Upper lobe of left lung (tissue), 6 donors: ENCODE measurements around the gene GNG7. TPM values are rescaled to one million over a fixed set of nuclear protein-coding genes. Genes with fewer than 3 reads are reported as not detected.
A peak's percentile ranks its signal among the peaks of the same experiment; 100 is the strongest.

Source experiments
- ATAC-seq, 2 donors: fragments of 200-7000 bp; cut with Tn5 transposase; one replicate each; pipeline ENCODE4 v1.9.1; 2022; ENCODE audit warnings: mild to moderate bottlenecking in 2 of 2, moderate library complexity in 2 of 2; ENCODE audit not compliant: low FRiP score in 2 of 2
- DNase-seq, 2 donors: peaks; one replicate each; pipeline ENCODE4 v3.0.0-alpha.2; 2019 to 2020
- H3K27ac ChIP-seq, 4 donors: fragments of 200-600 bp; sonication (generic); one replicate each; pipeline ENCODE4 v1.5.1; 2016 to 2019
- H3K27me3 ChIP-seq, 4 donors: fragments of 200-600 bp; sonication (generic); one replicate each; pipeline ENCODE4 v1.5.1; 2017 to 2019
- H3K36me3 ChIP-seq, 4 donors: fragments of 200-600 bp; sonication (generic); one replicate each; pipeline ENCODE4 v1.5.1; 2016 to 2019
- H3K4me1 ChIP-seq, 4 donors: fragments of 200-600 bp; sonication (generic); one replicate each; pipeline ENCODE4 v1.5.1; 2018 to 2019
- H3K4me3 ChIP-seq, 4 donors: fragments of 200-600 bp; sonication (generic); one replicate each; pipeline ENCODE4 v1.5.1; 2017 to 2019; ENCODE audit warnings: mild to moderate bottlenecking in 2 of 4, moderate library complexity in 1 of 4
- H3K9me3 ChIP-seq, 4 donors: fragments of 200-600 bp; sonication (generic); one replicate each; pipeline ENCODE4 v1.5.1; 2018 to 2019
- CTCF ChIP-seq, 6 experiments: fragments of 450-650 bp in 4 of 6; fragments of 200-600 bp in 2 of 6; sonication (generic) in 2 of 6; IDR thresholded peaks; one replicate each; pipeline ENCODE4 v1.5.1; 2016 to 2019; ENCODE audit warnings: antibody characterized with exemption in 6 of 6
- EP300 ChIP-seq, 4 donors: sonication (generic); formaldehyde crosslinking; IDR thresholded peaks; one replicate each; pipeline ENCODE4 v1.5.1; 2017; ENCODE audit warnings: antibody characterized with exemption in 4 of 4, control low read depth in 2 of 4
- POLR2A ChIP-seq, 4 donors: fragments of 450-650 bp; IDR thresholded peaks; one replicate each; pipeline ENCODE4 v1.5.1; 2016 to 2017; ENCODE audit warnings: antibody characterized with exemption in 4 of 4, mild to moderate bottlenecking in 2 of 4
- POLR2AphosphoS5 ChIP-seq, 2 donors: sonication (generic); formaldehyde crosslinking; IDR thresholded peaks; one replicate each; pipeline ENCODE4 v1.5.1; 2017; ENCODE audit warnings: antibody characterized with exemption in 2 of 2
- WGBS, 2 donors: methylation state at CpG; one replicate each; pipeline ENCODE4 v1.1.5; 2017 to 2018; 5-methylcytosine and 5-hydroxymethylcytosine counted together
- total RNA-seq, 6 donors: library from RNA; depleted of rRNA in 4 of 6; stranded (reverse); fragments of >200 nt in 4 of 6; gene quantifications; one replicate each; pipeline versions ENCODE4 v1.1.0 to v1.2.1, GENCODE V29; 2016 to 2021
- donor health status: DM: no; HTN: no; CAD: no; lungs with moderate emphysema.
- donor health status: DM: no; HTN: yes; CAD: no; lungs with severe emphysema.

GNG7 gene
- total RNA-seq, 6 donors from 2014 or later: 3.5 to 7.7 (median 7.1) TPM

DNA sequence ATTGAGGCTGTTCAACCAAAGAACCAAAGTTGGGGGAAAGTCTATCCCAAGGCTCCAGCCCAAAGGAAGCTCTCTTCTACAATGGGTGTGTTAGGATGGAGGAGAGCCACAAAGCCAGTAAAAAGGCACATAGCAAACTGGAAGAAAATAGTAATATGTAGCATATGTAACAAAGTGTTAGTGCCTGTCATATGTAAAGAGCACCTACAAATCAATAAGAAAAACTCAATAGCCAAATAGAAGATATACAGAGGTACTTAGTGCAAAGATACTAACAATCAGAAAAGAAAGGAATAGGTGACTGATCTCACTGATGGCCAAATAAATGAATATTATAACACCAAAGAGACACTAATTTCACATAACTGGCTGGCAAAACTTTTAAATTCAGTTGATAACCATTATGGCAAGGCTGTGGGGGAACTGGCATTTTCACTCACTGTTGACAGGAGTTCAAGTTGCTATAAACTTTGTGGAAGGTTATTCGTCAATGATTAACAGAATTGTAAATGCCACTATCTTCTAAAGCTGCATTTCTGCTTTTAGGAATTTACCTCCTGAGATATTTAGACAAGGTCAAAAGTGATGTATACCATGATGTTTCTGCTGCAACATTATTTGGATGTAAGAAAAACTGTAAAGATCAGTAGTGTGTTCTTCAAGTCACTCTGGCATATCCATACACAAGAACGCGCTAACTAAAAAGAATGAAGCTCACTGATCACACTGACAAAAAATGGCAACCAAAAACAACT is 110.8 kb downstream of the GNG7 start:
- no peak for TF ChIP-seq CTCF (IDR thresholded peaks at IDR 0.05)
- TF ChIP-seq POLR2A (IDR thresholded peaks at IDR 0.05): no peak
- no peak for TF ChIP-seq EP300 (IDR thresholded peaks at IDR 0.05)
- TF ChIP-seq POLR2AphosphoS5 (IDR thresholded peaks at IDR 0.05): no peak
- Histone ChIP-seq H3K27ac (no peak overlapping the region), H3K36me3 (no peaks in the 10 kb centered on the region), H3K4me3 (no peak overlapping the region), H3K9me3 (no peaks in the 10 kb centered on the region), H3K27me3 (no peaks in the 10 kb centered on the region), H3K4me1 (peaks cover 0 to 9% (median 2%) of the 10 kb centered on the region in 4 donors)
- no peak for ATAC-seq
- 94% methylated on average over 3 of the region's 3 CpGs for WGBS, 2 donors
- DNase-seq: no peak

DNA sequence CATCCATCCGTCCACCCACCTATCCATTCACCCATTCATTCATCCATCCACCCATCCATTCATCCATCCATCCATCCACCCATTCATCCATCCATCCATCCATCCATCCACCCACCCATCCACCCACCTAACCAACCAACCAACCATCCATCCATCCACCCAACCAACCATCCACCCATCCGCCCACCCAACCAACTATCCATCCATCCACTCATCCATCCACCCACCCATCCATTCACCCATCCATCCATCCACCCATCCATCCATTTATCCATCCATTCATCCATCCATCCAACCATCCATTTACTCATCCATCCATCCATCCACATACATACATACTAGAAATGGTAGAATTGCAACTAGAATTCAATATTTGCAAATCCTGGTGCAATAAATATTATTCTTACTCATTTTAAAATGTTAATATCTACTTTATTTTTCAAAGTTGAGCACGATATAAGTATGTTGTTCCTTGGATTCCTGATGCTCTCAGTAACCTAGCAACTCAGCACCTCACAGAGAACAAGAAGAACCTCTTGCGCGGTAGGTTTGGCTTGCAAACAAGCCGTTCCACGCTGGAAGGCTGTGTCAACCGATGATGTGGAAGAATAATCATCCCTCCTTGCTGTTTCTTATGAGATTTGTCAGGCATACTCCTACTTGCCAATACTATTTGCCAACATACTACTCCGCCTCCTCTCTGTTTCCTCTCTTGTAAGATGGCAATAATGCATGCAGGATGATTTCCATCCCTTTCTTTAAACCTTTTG is 111.7 kb downstream of the GNG7 start:
- Histone ChIP-seq H3K36me3 (no peaks in the 10 kb centered on the region), H3K9me3 (no peaks in the 10 kb centered on the region), H3K27ac (no peak overlapping the region), H3K27me3 (no peaks in the 10 kb centered on the region), H3K4me3 (no peak overlapping the region), H3K4me1 (peaks cover 0 to 9% (median 2%) of the 10 kb centered on the region in 4 donors)
- no peak for ATAC-seq
- 88 to 93% methylated on average over 9 of the region's 9 CpGs for WGBS, 2 donors
- TF ChIP-seq CTCF (IDR thresholded peaks at IDR 0.05) (no peak), EP300 (IDR thresholded peaks at IDR 0.05) (no peak), POLR2AphosphoS5 (IDR thresholded peaks at IDR 0.05) (no peak), POLR2A (IDR thresholded peaks at IDR 0.05) (no peak)
- DNase-seq: no peak

GRCh38 chr19:2589441-2589840 is 113.1 kb downstream of the GNG7 start:
- DNase-seq: no peak
- TF ChIP-seq CTCF (IDR thresholded peaks at IDR 0.05) (no peak), POLR2AphosphoS5 (IDR thresholded peaks at IDR 0.05) (no peak), EP300 (IDR thresholded peaks at IDR 0.05) (no peak), POLR2A (IDR thresholded peaks at IDR 0.05) (no peak)
- 94% methylated on average over 7 to 10 of the region's 10 CpGs for WGBS, 2 donors
- no peak for ATAC-seq
- Histone ChIP-seq H3K4me3 (no peak overlapping the region), H3K36me3 (no peaks in the 10 kb centered on the region), H3K27ac (no peak overlapping the region), H3K9me3 (no peaks in the 10 kb centered on the region), H3K4me1 (peaks cover 0 to 6% (median 2%) of the 10 kb centered on the region in 4 donors), H3K27me3 (no peaks in the 10 kb centered on the region)

DNA sequence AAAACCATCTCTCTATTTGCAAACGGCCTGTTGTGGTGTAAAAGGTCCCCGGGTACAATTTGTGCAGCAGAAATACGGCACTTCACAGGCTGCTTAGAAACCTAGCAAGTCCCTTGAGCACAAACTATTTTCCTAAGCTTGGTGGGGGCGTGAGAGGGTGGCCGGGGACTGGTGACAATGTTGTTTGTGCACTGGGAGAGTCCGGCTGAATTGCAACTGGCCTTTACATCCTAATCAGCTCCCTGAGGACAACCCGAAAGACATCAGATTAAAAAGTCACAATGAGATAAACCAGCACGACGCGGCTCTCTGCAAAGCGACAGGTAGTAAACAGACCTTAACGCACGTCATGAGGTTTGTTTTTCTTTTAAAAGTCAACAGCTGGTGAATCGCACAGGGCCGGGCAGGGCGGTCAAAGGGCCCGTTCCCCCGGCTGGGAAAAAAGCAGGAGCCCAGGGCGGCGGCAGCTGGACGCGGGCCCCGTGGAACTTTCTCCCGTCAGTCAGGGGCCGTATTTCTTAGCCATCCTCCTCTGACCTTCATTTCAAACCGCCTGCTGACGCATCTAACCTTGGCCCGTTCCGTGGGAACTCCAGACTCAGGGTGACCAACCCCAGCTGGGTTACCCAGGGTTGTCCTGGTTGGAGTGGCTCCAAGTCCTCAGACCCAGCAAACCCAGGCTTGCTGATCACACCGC is 114.3 kb downstream of the GNG7 start:
- WGBS, 2 donors: 79 to 81% methylated on average over 29 to 30 of the region's 30 CpGs
- peak in 1 of 2 donors; percentile 81 for DNase-seq

More for the DNA sequence above, 114.3 kb downstream of the GNG7 start:
- peaks cover 0 to 4% (median 2%) of the 10 kb centered on the region in 4 donors for H3K4me1 ChIP-seq
- H3K9me3 ChIP-seq: peaks cover 0 to 2% (median 0%) of the 10 kb centered on the region in 4 donors
- H3K27ac ChIP-seq: peak overlapping the region in 3 of 4 donors; percentile 13 to 60 (median 53)
- no peak overlapping the region for H3K4me3 ChIP-seq
- H3K36me3 ChIP-seq: no peaks in the 10 kb centered on the region
- ATAC-seq: peak in 1 of 2 donors; percentile 68
- H3K27me3 ChIP-seq: no peaks in the 10 kb centered on the region
- TF ChIP-seq EP300 (IDR thresholded peaks at IDR 0.05): peak in 1 of 4 donors; percentile 49
- TF ChIP-seq POLR2AphosphoS5 (IDR thresholded peaks at IDR 0.05): no peak
- no peak for TF ChIP-seq CTCF (IDR thresholded peaks at IDR 0.05)
